Glomerular endothelial cell (primary cell): Measurements from ENCODE around the gene ARHGAP25. TPM values are rescaled to one million over a fixed set of nuclear protein-coding genes. Genes with fewer than 3 reads are reported as not detected.

Experiments used
- DNase-seq: peaks from one replicate; pipeline ENCODE4 v3.0.0-alpha.2; 2011; ENCODE audit warnings: low read depth, low spot score; ENCODE audit errors: extremely low read depth
- total RNA-seq: library from RNA; depleted of rRNA; stranded (reverse); fragments of >200 nt; gene quantifications from 2 replicates; pipeline ENCODE4 v1.2.3, GENCODE V29; 2015

ARHGAP25 gene
- total RNA-seq, 1 donor from 2014 or later = 24.9 TPM

DNA sequence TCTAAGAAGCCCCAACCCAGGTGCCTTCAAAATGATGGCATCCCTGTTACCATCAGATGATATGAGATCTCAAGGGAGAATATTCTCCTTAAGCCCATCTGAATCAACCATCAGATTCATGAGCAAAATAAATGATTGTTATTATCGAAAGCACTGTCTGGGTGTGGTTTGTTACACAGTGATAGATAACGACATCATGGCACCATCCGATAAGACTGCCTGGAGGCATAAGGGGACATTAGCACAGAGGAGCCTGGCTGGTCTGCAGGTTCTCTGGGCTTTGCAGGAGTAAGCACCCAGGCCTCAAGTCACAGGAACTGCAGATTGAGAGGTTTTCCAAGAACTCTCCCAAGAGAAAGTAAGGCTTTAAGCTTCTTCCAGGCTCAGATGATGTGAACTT, 120.9 kb downstream of the ARHGAP25 start:
- DNase-seq = no peak

GRCh38 chr2:68857202-68857845, 122.7 kb downstream of the ARHGAP25 start:
- no peak for DNase-seq

DNA sequence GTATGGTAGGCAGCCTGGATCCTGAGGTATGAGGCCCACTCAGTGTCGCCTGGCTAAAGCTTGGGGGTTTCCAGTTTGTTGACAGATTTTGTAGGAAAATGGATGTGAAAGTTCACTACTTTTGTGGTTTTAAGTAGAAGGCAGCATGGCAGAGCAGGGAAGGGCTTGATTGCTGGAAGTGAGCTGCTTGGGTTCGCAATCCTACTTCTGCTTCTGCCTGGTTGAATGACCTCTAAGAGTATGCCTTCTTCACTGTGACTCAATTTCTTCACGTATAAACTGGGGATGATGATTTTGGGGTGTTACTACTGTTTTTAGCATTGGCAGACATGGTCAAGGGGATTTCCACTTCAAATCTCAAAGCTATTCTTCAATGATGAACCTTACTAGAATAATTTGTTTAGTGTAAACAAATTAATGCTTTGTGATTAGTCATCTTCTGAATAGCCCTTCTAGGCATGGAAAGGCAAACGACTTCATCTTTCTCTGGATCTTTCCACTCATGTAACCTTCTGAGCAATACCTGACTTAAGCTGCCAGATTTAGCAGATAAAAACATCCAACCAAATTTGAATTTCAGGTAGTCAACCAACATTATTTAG, 123.3 kb downstream of the ARHGAP25 start:
- DNase-seq = no peak

DNA sequence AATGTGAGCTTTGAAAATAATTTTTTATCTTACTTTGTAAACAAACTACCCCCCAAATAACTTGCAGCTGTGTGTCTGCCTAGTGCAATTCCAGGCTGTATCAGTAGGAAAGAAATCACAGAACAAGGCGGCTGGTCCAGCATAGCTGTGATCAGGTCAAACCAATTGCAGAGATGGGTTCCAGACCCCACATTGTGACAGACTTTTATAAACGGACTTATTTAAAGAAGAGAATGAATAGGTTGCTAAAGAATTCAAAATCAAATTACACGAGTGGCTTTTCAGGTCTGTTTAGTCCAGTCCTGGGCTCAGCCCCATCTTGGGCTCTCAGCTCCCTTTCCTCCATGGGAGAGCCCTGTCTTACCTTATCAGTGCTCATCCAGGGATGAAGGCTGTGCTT, 125.5 kb downstream of the ARHGAP25 start:
- no peak for DNase-seq

DNA sequence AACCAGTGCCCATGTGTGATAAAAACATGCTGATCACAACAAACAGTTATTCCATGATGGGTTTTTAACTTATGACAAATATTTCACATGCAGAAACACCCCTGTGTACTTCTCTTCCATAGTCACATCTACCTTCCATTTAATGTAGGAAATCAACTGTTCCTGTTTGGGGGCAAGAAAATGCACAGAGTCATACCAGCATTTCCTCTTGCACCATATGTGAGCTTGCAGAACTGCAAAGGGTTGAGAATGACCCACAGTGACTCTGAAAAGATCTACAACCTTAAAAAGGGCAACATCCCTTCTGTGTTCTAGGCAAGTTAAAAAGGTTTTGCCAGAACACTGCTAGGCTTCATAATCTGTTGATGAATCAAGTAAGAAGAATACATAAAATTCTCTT, 126.7 kb downstream of the ARHGAP25 start:
- no peak for DNase-seq

GRCh38 chr2:68862889-68863288, 128.3 kb downstream of the ARHGAP25 start:
- no peak for DNase-seq

GRCh38 chr2:68863996-68864395, 129.4 kb downstream of the ARHGAP25 start:
- DNase-seq = no peak

DNA sequence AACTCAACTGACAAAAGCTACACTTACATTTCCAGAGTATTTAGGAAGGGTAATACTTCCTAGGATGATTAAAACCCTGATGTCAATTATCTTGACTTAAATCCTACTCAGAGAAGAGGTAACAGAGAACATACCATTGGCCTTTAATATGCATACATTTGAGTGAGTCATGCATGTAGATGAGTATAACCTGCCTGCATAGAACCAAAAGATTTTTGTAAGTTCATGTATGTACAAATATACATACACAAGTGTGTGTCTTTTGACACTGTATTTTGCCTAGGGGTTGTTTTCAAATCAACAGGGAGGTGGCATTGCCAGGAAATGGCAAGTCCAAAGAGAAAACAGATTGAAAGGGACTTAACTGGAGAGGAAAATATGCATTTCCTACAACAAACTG, 130.5 kb downstream of the ARHGAP25 start:
- no peak for DNase-seq

GRCh38 chr2:68870215-68870614, 135.6 kb downstream of the ARHGAP25 start:
- DNase-seq = no peak

DNA sequence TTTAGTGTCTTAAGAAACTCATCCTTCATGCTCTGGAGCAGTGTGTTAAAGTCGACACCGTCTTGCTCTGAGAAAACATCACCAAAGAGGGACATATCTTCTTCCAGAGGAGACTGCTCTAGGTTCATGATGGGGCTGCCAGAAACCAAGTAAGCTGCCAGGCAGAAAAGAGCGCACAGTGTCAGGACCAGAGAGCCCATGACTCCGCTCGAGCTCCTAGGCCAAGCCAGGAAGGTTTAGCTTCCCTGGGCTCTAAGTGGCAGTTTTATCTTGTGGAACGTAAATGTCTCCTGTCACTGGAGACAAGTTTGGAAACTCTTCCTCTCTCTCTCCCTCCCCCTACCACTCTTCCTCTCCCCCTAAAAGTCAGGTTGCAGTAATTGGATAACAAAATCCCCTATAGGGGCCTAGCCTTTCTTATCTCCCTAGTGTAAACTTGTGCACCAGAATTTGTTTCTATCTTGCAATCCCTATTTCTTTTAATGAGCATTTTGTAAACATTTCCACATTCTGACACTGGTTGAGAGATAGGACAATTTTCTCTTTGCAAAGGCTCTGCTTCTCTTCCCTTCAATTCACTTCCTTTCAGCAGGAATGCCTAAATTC, 136.7 kb downstream of the ARHGAP25 start, which contains the start of gene BMP10:
Gene BMP10, minus strand, starts transcription at position 239 of the 606 bp plus-strand sequence. Its CDS starts 39 bp downstream, at position 200.
- DNase-seq = no peak

Other genes starting within 250 kb of the ARHGAP25 start
- gene PROKR1, start 91.2 kb upstream of the ARHGAP25 start, total RNA-seq = not detected in 2 replicates
- not detected in 2 replicates for gene BMP10, start 136.6 kb downstream of the ARHGAP25 start, total RNA-seq
- not detected in 2 replicates for gene GKN2, start 218.1 kb downstream of the ARHGAP25 start, total RNA-seq
- not detected in 2 replicates for gene GKN1, start 239.8 kb downstream of the ARHGAP25 start, total RNA-seq